ENCODE data around the gene PSMD1.
"Not testable (repeated sequence)": the region's sequence is repeated elsewhere in the genome, so short reads cannot be mapped to it uniquely, and the experiment has no call there.

The PSMD1 gene

DNA sequence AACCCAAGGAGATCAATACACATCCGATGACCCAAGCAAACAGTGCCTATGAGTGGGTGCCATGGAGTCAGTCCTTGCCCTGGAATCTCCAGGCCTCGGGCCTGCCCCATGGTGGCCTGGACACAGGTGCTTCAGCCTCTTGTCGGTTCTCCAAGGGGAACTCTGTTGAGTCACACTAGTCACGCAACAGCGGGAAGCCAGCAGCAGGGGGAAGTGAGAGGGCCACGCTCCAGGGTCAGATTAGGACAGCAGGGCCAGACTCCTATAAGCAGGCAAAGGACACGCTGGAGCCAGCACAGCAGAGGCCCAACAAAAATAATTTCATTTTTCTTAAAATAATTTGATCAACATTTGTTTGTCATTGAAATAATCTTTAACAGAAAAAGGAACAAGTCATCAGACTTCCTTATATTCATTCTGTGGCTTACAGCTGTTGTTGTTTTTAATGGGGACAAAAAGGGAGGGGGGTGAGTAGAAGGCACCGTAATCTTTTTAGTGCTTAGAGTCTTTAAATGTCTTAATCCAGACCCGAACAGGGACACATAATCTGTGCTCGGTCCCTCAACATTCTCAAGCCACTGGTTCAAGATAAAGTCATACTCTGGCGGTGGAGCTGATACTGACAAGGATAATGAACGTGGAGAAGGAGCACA is 125.3 kb downstream of the PSMD1 start:
- DNase-seq (ENCODE audit: low read depth in 1 of 2, low spot score in 1 of 2): no peak

DNA sequence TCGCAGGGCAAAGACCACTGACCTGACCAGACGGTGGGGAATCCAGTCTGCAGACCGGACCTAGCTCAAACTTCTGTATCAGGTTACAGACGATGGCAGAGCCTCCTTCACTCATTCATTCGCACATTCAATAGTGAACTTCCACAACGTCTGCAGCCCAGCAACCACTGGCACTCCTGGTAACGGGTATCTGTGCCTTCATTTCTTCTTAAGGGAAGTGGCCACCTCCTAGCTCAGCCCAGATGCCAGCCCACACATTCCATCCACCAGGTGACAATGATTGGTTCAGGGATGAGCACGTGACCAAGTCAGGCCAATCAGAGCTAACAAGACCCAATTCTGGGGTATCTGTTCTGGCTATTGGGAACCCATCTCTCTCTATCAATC is 125.8 kb downstream of the PSMD1 start:
- DNase-seq (ENCODE audit: low read depth in 1 of 2, low spot score in 1 of 2): no peak

- DNase-seq (ENCODE audit: low read depth in 1 of 2, low spot score in 1 of 2): no peak
Observed at GRCh38 chr2:231183851-231184250, 127.2 kb downstream of the PSMD1 start.

GRCh38 chr2:231184319-231184718 is 127.7 kb downstream of the PSMD1 start:
- no peak for DNase-seq (ENCODE audit: low read depth in 1 of 2, low spot score in 1 of 2)

DNA sequence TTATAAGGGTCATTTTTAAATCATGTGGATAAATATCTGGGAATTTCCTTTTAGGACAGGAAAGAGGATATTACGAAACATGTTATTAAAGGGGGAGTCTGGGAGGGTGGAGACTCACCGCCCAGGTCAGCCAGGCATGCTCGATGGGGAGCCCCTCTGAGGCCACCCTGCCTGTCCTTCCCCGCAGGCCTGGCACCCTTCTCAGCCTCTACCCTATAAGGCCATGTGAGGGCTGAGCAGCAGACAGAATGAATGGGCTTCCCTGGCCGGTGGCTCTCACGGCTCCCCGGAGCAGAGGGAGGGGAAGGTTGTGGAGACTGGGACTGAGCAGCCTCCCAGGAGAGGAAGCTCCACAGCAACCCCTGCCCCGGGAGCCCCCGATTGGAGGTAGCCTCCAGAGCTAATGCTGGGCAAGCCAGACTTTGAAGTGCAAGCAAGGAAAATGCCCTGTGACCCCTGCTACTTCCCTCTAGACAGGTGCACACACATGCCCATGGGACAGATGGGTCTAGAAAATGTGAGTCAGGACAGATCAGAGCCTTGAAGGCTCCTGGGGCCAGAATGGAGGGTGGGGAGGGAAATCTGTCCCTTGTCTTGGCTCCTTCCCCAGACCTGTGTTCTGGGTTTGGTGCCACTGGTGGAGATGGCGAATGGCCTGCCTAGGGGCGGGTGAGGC is 128.5 kb downstream of the PSMD1 start:
- no peak for DNase-seq (ENCODE audit: low read depth in 1 of 2, low spot score in 1 of 2)

GRCh38 chr2:231185886-231186285 is 129.2 kb downstream of the PSMD1 start:
- DNase-seq (ENCODE audit: low read depth in 1 of 2, low spot score in 1 of 2): no peak

- no peak for DNase-seq (ENCODE audit: low read depth in 1 of 2, low spot score in 1 of 2)
Observed at GRCh38 chr2:231186325-231186724, 129.7 kb downstream of the PSMD1 start.

DNA sequence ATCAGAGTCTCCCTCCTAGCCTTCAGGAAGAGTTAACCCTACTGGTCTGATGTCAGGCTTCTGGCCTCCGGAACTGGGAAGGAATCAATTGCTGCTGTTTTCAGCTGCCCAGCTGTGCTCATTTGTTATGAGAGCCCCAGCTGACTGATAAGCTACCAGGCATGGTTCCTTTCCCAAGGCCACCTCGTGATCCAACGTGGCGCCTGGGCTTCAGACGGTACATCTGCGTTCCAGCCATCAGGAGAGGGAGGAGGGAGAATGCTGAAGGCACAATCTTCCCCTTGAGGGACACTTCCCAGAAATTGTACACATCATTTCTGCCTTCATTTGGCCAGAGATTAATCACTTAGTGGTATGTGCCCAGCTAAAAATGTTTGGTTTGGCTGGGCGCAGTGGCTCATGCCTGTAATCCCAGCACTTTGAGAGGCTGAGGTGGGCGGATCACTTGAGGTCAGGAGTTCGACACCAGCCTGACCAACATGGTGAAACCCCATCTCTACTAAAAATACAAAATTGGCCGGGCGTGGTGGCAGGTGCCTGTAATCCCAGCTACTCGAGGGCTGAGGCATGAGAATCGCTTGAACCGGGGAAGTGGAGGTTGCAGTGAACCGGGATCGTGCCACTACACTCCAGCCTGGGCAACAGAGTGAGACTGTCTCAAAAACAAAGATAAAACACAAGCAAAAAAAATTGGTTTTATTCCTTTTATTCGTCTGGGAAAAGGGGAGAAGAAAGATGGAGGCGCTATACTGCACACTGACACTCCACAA is 131.3 kb downstream of the PSMD1 start:
- no peak for DNase-seq (ENCODE audit: low read depth in 1 of 2, low spot score in 1 of 2)

DNA sequence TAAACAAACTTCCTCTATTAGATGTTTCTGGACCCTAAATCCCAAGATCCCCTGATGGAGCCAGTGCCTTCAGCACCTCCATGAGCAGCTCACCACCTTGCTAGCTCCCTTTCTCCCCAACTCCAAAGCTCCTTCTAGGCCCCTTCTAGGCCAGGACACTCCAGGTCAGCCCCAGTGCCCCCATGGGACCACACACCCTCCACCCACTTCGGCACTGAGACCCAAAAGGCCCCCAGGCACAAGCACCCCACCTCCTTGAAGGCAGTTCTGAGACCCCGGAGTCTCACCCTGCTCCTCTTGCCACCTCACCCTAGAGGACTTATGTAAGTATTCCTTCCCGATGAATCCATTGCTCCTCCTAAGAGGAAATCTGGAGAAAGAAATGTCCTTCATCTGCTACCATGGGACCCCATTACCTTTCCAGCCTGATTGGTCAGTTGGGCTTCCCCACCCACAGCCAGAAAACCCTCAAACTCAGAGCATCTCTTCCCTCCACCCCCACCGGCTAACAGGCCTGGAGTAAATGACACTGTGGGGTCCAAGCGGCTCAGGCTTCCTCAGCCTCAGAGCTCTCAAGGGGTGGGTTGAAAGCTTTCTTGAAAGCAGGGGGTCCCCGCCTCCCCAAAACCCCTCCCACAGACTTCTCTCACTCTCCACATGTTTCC is 132.0 kb downstream of the PSMD1 start:
- DNase-seq (ENCODE audit: low read depth in 1 of 2, low spot score in 1 of 2): no peak

GRCh38 chr2:231189171-231189530 is 132.5 kb downstream of the PSMD1 start:
- DNase-seq (ENCODE audit: low read depth in 1 of 2, low spot score in 1 of 2): no peak

GRCh38 chr2:231189571-231190495 is 133.2 kb downstream of the PSMD1 start:
- DNase-seq (ENCODE audit: low read depth in 1 of 2, low spot score in 1 of 2): no peak

DNA sequence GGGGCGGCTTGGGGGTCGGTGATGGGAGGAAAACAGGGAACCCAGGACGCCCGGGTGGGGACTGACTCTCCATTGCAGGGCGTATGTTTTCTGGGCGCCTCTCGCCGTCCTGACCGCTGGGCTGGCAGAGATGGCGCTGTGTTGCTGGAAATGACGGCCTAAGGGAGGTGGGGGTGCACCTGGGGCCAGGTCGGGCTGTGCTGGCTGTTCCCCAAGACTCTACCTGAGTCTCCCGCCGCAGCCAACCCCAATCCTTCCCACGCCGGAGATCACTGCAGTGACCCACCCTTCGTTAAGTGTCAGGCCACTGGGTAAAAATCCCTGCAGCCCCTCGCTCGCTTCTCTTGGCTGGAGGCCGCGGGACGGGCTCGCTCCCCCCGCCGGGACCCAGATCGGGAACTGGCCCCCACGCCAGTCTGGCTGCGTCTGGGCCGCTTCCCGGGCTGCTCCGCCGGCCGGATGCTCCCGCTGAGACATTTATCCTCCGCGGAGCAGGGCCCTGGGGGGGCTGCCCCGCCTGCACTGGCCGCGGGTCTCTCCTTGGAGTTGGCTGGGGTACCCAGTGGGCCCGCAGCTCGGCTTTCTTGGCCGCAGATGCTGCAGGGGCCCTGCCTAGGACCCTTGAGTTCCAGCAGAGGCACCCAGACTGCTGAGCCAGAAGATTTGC is 134.0 kb downstream of the PSMD1 start:
- DNase-seq (ENCODE audit: low read depth in 1 of 2, low spot score in 1 of 2): no peak

DNA sequence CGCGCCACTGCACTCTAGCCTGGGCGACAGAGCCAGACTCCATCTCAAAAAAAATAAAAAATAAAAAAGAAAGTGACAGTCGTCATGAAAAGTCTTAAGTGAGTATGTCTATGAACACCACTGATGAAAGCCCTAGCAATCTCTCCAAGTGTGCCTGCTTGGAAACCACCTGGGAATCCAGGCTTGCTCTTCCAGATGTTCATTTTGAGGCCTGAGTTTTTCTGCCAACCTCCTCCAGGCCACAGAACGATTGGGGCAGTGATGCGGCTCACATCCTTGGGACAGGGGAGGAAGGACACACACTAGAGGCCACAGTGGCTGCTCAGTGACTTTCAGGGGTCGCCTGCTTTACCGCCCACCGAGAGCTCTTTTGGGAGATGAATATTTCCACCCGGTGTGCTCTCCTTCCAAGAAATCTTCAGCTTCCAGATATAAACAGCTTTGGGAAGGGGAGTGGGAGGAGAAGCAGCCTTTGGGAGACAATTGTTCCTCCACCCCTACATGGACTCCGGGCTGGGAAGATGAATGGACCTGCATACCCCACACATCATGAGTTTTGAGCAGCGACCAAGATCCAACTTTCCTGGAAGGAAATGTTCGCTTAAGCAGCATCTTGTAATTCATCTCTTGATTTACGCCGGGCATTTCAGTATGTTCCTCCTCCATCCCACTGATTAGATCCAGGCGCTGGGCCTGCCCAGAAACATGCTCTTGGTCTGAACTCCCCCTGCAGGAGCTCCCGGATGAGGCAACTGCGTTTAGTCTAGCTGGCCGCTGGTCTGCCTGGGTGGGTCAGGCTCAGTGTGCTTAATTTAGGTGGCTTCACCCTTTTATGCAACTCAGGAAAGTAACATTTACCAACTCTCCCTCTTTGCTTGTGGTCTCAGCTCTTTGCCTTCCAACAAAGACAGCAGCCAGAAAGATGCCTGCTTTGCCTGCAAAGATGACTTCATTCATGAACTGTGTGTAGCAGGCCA is 135.5 kb downstream of the PSMD1 start:
- no peak for DNase-seq (ENCODE audit: low read depth in 1 of 2, low spot score in 1 of 2)

GRCh38 chr2:231193216-231193615 is 136.5 kb downstream of the PSMD1 start:
- DNase-seq (ENCODE audit: low read depth in 1 of 2, low spot score in 1 of 2): no peak

GRCh38 chr2:231196592-231196991 is 139.9 kb downstream of the PSMD1 start:
- no peak for DNase-seq (ENCODE audit: low read depth in 1 of 2, low spot score in 1 of 2)

GRCh38 chr2:231197196-231197595 is 140.5 kb downstream of the PSMD1 start:
- not testable (repeated sequence) for DNase-seq (ENCODE audit: low read depth in 1 of 2, low spot score in 1 of 2)

DNA sequence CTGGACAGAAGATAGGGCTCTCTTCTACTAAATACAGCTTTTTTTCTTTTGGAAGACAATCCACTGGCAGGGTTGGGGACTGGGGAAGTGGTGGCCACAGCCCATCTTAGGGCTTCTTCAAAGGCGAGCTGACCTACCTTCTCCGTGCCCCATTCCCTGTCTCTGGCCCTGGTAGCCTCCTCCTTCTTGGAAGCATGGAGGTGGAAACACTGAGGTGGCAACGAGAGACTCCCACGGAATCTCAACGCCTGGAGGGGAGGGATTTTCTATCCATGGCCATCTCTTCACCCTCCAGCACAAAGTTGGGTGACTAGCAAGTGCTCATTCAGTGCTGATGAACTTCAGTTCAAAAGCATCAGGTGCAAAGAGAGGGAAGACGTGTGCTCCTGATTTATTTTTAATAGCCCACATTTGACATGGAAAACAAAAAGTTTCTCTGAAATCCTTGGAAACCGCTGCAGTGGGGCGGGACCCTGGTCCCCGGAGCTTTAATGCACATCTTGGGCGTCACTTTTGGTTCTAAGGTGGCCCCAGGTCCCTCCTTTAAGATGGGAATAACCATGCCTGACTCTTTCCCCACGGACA is 141.1 kb downstream of the PSMD1 start:
- no peak for DNase-seq (ENCODE audit: low read depth in 1 of 2, low spot score in 1 of 2)

DNA sequence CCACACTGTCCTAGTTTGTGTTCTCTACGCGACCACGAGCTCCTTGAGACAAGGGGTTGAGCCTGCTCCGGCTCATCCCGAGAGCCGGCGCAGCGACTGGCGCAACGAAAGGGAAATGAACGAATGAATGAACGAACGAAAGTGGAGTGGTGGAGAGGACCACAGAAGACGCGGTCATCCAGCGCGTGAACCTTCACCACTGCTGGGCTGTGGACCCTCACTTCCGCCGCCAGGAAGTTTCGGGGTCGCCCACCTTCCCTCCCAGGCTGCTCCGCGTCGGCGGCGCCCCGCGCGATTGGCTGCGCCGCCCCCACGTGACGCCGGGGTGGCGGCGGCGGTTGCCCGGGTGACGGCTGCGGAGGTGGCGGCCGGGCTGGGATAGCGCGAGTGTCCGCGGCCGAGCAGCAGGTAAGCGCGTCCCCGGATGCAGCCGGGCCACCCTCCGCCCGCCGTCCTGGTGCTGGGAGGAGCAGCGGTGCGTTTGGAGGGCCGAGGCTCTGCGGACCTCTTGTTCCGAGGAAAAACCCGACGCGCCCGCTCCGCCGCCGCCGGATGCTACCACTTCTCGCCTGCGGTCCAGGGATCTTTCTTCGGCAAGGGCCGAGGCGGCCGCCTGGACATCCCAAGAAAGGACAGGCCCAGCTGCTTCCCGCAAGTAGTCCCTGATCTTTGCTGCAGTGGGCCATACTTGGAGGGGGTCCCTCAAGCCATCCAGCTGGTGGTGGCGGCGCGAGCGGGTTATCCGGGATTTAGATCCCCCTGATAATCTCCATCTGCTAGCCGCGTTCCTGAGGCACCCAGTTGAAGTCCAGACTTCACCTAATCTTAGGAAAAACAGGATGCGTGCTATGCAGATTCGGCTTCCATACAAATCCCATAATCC is 141.9 kb downstream of the PSMD1 start, which contains the start of gene ARMC9:
Gene ARMC9 (plus strand): TSS at position 341 of the 883 bp plus-strand sequence. CDS start 7,608 bp downstream, outside the sequence.
- peak; percentile 37 to 58 for DNase-seq (ENCODE audit: low read depth in 1 of 2, low spot score in 1 of 2)
